Measurements from ENCODE around the gene FAM184B. TPM values are rescaled to one million over a fixed set of nuclear protein-coding genes. Genes with fewer than 3 reads are reported as not detected.

Gene FAM184B
- total RNA-seq, 1 donor: not detected

DNA sequence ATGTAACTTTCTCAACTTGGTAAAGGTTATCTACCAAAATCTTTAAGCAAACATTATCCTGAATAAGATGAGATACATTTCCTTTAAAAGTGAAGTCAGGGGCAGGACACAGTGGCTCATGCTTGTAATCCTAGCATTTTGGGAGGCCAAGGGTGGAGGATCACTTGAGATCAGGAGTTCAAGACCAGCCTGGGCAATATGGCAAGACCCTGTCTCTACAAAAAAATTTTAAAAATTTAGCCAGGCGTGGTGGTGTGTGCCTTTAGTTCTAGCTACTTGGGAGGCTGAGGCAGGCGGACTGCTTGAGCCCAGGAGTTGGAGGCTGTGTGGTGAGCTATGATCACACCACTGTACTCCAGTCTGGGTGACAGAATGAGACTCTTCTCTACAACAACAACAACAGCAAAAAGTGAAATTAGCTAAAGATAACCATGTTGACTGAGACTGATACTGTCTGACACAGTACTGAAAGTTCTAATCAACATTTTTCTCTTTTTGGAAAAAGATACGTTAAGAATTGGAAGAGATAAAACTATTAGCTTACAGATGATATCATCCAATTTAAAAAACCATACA is 24.2 kb upstream of the FAM184B start:
- Histone ChIP-seq H3K4me1 (ENCODE audit: insufficient read depth, low read length) (peaks cover 28% of the 10 kb centered on the region), H3K27ac (ENCODE audit: low read depth, low read length) (no peak overlapping the region), H2AFZ (ENCODE audit: low read length) (no peak overlapping the region), H3K4me3 (ENCODE audit: insufficient read depth, low read length) (no peak overlapping the region), H3K27me3 (ENCODE audit: insufficient read depth, low read length) (no peaks in the 10 kb centered on the region), H4K20me1 (ENCODE audit: insufficient read depth, low read length) (peaks cover 36% of the 10 kb centered on the region), H3K36me3 (ENCODE audit: insufficient read depth, low read length) (peaks cover 28% of the 10 kb centered on the region), H3K4me2 (ENCODE audit: insufficient read depth, low read length) (no peak overlapping the region), H3K79me2 (ENCODE audit: insufficient read depth, low read length) (peaks cover 74% of the 10 kb centered on the region), H3K9me3 (ENCODE audit: low read depth, low read length) (no peaks in the 10 kb centered on the region)
- TF ChIP-seq CTCF (IDR thresholded peaks at IDR 0.05; ENCODE audit: extremely low read depth, low read depth, low read length): no peak
- DNase-seq (ENCODE audit: insufficient read length, low spot score, missing footprints): no peak

GRCh38 chr4:17797808-17798207 is 16.4 kb upstream of the FAM184B start:
- no peak for DNase-seq (ENCODE audit: insufficient read length, low spot score, missing footprints)
- H3K4me3 ChIP-seq (ENCODE audit: insufficient read depth, low read length): no peak overlapping the region
- H3K27me3 ChIP-seq (ENCODE audit: insufficient read depth, low read length): no peaks in the 10 kb centered on the region
- H3K36me3 ChIP-seq (ENCODE audit: insufficient read depth, low read length): peaks cover 3% of the 10 kb centered on the region
- H3K27ac ChIP-seq (ENCODE audit: low read depth, low read length): no peak overlapping the region
- H4K20me1 ChIP-seq (ENCODE audit: insufficient read depth, low read length): no peaks in the 10 kb centered on the region
- no peak overlapping the region for H2AFZ ChIP-seq (ENCODE audit: low read length)
- peaks cover 2% of the 10 kb centered on the region for H3K79me2 ChIP-seq (ENCODE audit: insufficient read depth, low read length)
- no peak for TF ChIP-seq CTCF (IDR thresholded peaks at IDR 0.05; ENCODE audit: extremely low read depth, low read depth, low read length)
- no peaks in the 10 kb centered on the region for H3K4me1 ChIP-seq (ENCODE audit: insufficient read depth, low read length)
- H3K9me3 ChIP-seq (ENCODE audit: low read depth, low read length): no peaks in the 10 kb centered on the region
- H3K4me2 ChIP-seq (ENCODE audit: insufficient read depth, low read length): no peak overlapping the region

DNA sequence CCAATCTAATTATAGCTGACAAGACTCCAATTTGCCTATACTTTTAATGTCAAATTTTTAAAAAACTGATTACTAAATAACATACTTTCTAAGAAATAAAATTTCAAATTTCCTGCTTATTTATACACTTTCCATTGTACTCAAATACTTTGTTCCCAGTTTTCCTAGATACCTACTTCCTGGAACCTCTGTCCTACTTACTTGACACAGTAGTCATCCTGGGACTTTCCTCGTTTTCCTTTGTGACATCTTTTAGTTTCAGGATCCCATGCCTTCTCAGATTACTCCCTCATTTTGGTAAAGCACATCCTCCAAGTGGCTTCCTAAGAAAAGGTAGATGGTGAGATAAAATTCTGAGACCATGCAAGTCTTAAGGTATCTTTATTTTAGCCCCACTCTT is 13.3 kb upstream of the FAM184B start:
- DNase-seq (ENCODE audit: insufficient read length, low spot score, missing footprints): no peak
- H3K79me2 ChIP-seq (ENCODE audit: insufficient read depth, low read length): no peaks in the 10 kb centered on the region

GRCh38 chr4:17788956-17789355 is 7.5 kb upstream of the FAM184B start:
- no peak for TF ChIP-seq CTCF (IDR thresholded peaks at IDR 0.05; ENCODE audit: extremely low read depth, low read depth, low read length)
- H4K20me1 ChIP-seq (ENCODE audit: insufficient read depth, low read length): no peaks in the 10 kb centered on the region
- H3K79me2 ChIP-seq (ENCODE audit: insufficient read depth, low read length): no peaks in the 10 kb centered on the region
- no peak for DNase-seq (ENCODE audit: insufficient read length, low spot score, missing footprints)
- H3K4me1 ChIP-seq (ENCODE audit: insufficient read depth, low read length): no peaks in the 10 kb centered on the region
- H3K4me3 ChIP-seq (ENCODE audit: insufficient read depth, low read length): no peak overlapping the region
- H3K4me2 ChIP-seq (ENCODE audit: insufficient read depth, low read length): no peak overlapping the region
- no peak overlapping the region for H2AFZ ChIP-seq (ENCODE audit: low read length)
- H3K27ac ChIP-seq (ENCODE audit: low read depth, low read length): no peak overlapping the region
- H3K36me3 ChIP-seq (ENCODE audit: insufficient read depth, low read length): no peaks in the 10 kb centered on the region
- no peaks in the 10 kb centered on the region for H3K27me3 ChIP-seq (ENCODE audit: insufficient read depth, low read length)
- no peaks in the 10 kb centered on the region for H3K9me3 ChIP-seq (ENCODE audit: low read depth, low read length)

More for the DNA sequence above, 13.3 kb upstream of the FAM184B start:
- H3K9me3 ChIP-seq (ENCODE audit: low read depth, low read length): no peaks in the 10 kb centered on the region
- no peak overlapping the region for H3K4me3 ChIP-seq (ENCODE audit: insufficient read depth, low read length)
- no peaks in the 10 kb centered on the region for H3K4me1 ChIP-seq (ENCODE audit: insufficient read depth, low read length)
- H3K27me3 ChIP-seq (ENCODE audit: insufficient read depth, low read length): no peaks in the 10 kb centered on the region
- H3K36me3 ChIP-seq (ENCODE audit: insufficient read depth, low read length): no peaks in the 10 kb centered on the region
- H2AFZ ChIP-seq (ENCODE audit: low read length): no peak overlapping the region
- H3K27ac ChIP-seq (ENCODE audit: low read depth, low read length): no peak overlapping the region
- H3K4me2 ChIP-seq (ENCODE audit: insufficient read depth, low read length): no peak overlapping the region
- no peak for TF ChIP-seq CTCF (IDR thresholded peaks at IDR 0.05; ENCODE audit: extremely low read depth, low read depth, low read length)
- no peaks in the 10 kb centered on the region for H4K20me1 ChIP-seq (ENCODE audit: insufficient read depth, low read length)

Measured in osteoblast (primary cell).